ENCODE data around the gene SPATA3. TPM values are rescaled to one million over a fixed set of nuclear protein-coding genes. Genes with fewer than 3 reads are reported as not detected.
A peak's percentile ranks its signal among the peaks of the same experiment; 100 is the strongest.

SPATA3 gene
- total and polyA plus RNA-seq, 2 of the 13 experiments (the other 11 are each of a cell fraction or from before 2014, with no cell fraction given), result not detected

- no peak for ATAC-seq
- POLR2A ChIA-PET, result no interaction called here
Measured at GRCh38 chr2:230967113-230967512, 28.8 kb upstream of the SPATA3 start.

More at GRCh38 chr2:230967113-230967512, 28.8 kb upstream of the SPATA3 start:
- H3K9me3 ChIP-seq (ENCODE audit: low read length), result no peaks in the 10 kb centered on the region
- H3K9ac ChIP-seq (ENCODE audit: insufficient read depth, low read depth, low read length), result no peak overlapping the region
- 53% methylated on average over 3 of the region's 3 CpGs for WGBS (ENCODE audit: low lambda C conversion rate)
- no peak for FAIRE-seq
- H3K4me3 ChIP-seq (replicated peaks in 1 of 3; ENCODE audit: insufficient read depth in 1 of 3, low read depth in 2 of 3, low read length in 3 of 3), result no peak overlapping the region
- DNase-seq (ENCODE audit: low spot score), result no peak
- CTCF ChIA-PET (ENCODE audit: low intra/inter-chr PET ratio, low total read pairs), result no interaction called here
- BruUV-seq (replicated peaks), result no TSS peak
- no peaks in the 10 kb centered on the region for H4K20me1 ChIP-seq (ENCODE audit: insufficient read depth, low read length)
- H3K4me1 ChIP-seq (ENCODE audit: insufficient read depth, low read length), result peaks cover 18% of the 10 kb centered on the region
- no peaks in the 10 kb centered on the region for H3K36me3 ChIP-seq (replicated peaks in 1 of 2; ENCODE audit: control insufficient read depth in 1 of 2, insufficient read depth in 2 of 2, low read length in 2 of 2)
- H2AFZ ChIP-seq (ENCODE audit: low read length), result no peak overlapping the region
- no peaks in the 10 kb centered on the region for H3K79me2 ChIP-seq (ENCODE audit: insufficient read depth, low read length)
- no peak overlapping the region for H3K27ac ChIP-seq (ENCODE audit: extremely low read length, insufficient read depth, low read length)
- H3K4me2 ChIP-seq (ENCODE audit: low read depth, low read length), result no peak overlapping the region
- in situ Hi-C loops (cut with HindIII; ENCODE audit: extremely low pct_ligation_motif_present, low pct_unique_long_range_greater_than_20kb), result no loop called here
- TF ChIP-seq ZNF18 (CRISPR knock-in tag; IDR thresholded peaks at IDR 0.05; ENCODE audit: insufficient replicate concordance), result no peak
- 0 out of 2 replicates have a peak, but pooled peaks have one; percentile 79 for TF ChIP-seq PCBP1 (IDR thresholded peaks at IDR 0.05; ENCODE audit: borderline replicate concordance, low read depth, low read length)
- TF ChIP-seq HNRNPK (IDR thresholded peaks at IDR 0.05; ENCODE audit: low read depth, low read length, poor library complexity, severe bottlenecking), result peak; percentile 88
- TF ChIP-seq ZNF770 (CRISPR knock-in tag; IDR thresholded peaks at IDR 0.05), result 0 out of 2 replicates have a peak, but pooled peaks have one; percentile 24
- no peak for TF ChIP-seq PREB (CRISPR knock-in tag; IDR thresholded peaks at IDR 0.05)
- no peaks in the 10 kb centered on the region; a peak in 1 of 5 replicates for H3K27me3 ChIP-seq (ENCODE audit: control insufficient read depth in 1 of 2, insufficient read depth in 2 of 2, low read length in 2 of 2)
- intact Hi-C loops (cut with micrococcal nuclease; ENCODE audit: unreplicated experiment), result no loop called here
